Endometrium (tissue), 2 donors: ENCODE data around the gene SYT1.

ENCODE experiments used
- FAIRE-seq: peaks from 2 replicates; lab custom pipeline; 2012; peaks lifted over from hg19 to GRCh38; lab: Jason Lieb, UNC
- donor health status: control.
- donor health status: control.

Gene SYT1

GRCh38 chr12:79223761-79224160 lies 359.2 kb downstream of the SYT1 start:
- FAIRE-seq, result no peak

GRCh38 chr12:79227091-79227490 lies 362.5 kb downstream of the SYT1 start:
- no peak for FAIRE-seq

GRCh38 chr12:79227646-79228045 lies 363.1 kb downstream of the SYT1 start:
- FAIRE-seq, result no peak

- FAIRE-seq, result no peak
These were observed 368.8 kb downstream of the SYT1 start for GRCh38 chr12:79233341-79233781.

- FAIRE-seq, result no peak
These were observed 372.3 kb downstream of the SYT1 start for GRCh38 chr12:79236920-79237319.

- no peak for FAIRE-seq
These were observed 373.7 kb downstream of the SYT1 start for GRCh38 chr12:79238246-79238645.

- FAIRE-seq, result no peak
These were observed 382.9 kb downstream of the SYT1 start for GRCh38 chr12:79247494-79247893.

- FAIRE-seq, result no peak
These were observed 385.6 kb downstream of the SYT1 start for GRCh38 chr12:79250186-79250585.

- FAIRE-seq, result no peak
These were observed 386.6 kb downstream of the SYT1 start for GRCh38 chr12:79250960-79251755.

GRCh38 chr12:79252358-79253075 lies 387.9 kb downstream of the SYT1 start:
- FAIRE-seq, result no peak

GRCh38 chr12:79255288-79255687 lies 390.7 kb downstream of the SYT1 start:
- no peak for FAIRE-seq

GRCh38 chr12:79260923-79261322 lies 396.3 kb downstream of the SYT1 start:
- no peak for FAIRE-seq

- no peak for FAIRE-seq
These were observed 398.4 kb downstream of the SYT1 start for GRCh38 chr12:79262938-79263337.

- no peak for FAIRE-seq
These were observed 402.0 kb downstream of the SYT1 start for GRCh38 chr12:79266343-79267144.

GRCh38 chr12:79267580-79267979 lies 403.0 kb downstream of the SYT1 start:
- FAIRE-seq, result no peak

- no peak for FAIRE-seq
These were observed 410.0 kb downstream of the SYT1 start for GRCh38 chr12:79274501-79275064.

GRCh38 chr12:79275631-79276030 lies 411.1 kb downstream of the SYT1 start:
- no peak for FAIRE-seq

GRCh38 chr12:79283364-79283763 lies 418.8 kb downstream of the SYT1 start:
- no peak for FAIRE-seq

GRCh38 chr12:79288911-79289310 lies 424.3 kb downstream of the SYT1 start:
- no peak for FAIRE-seq

- no peak for FAIRE-seq
These were observed 427.1 kb downstream of the SYT1 start for GRCh38 chr12:79291711-79292110.

- FAIRE-seq, result no peak
These were observed 430.0 kb downstream of the SYT1 start for GRCh38 chr12:79294590-79294989.

- FAIRE-seq, result no peak
These were observed 431.0 kb downstream of the SYT1 start for GRCh38 chr12:79295572-79295971.
